Thyroid gland (tissue), 4 donors: ENCODE data around the gene PLEKHA3. TPM values are rescaled to one million over a fixed set of nuclear protein-coding genes. Genes with fewer than 3 reads are reported as not detected.

ENCODE experiments used
- DNase-seq, 2 donors: peaks; one replicate each; pipeline ENCODE4 v3.0.0-alpha.2; 2019
- H3K27ac ChIP-seq, 3 donors: fragments of 200-600 bp; sonication (generic); 1 replicate in 2 of 3; 2 replicates in 1 of 3; pipeline ENCODE4 v1.5.1; 2016 to 2019; ENCODE audit warnings: mild to moderate bottlenecking in 1 of 3, moderate library complexity in 1 of 3
- H3K27me3 ChIP-seq: fragments of 200-600 bp; sonication (generic); one replicate; pipeline ENCODE4 v1.5.1; 2019
- H3K36me3 ChIP-seq, 2 donors: fragments of 200-600 bp; sonication (generic); one replicate each; pipeline ENCODE4 v1.5.1; 2016 to 2019
- H3K4me1 ChIP-seq, 2 donors: fragments of 200-600 bp; sonication (generic); one replicate each; pipeline ENCODE4 v1.5.1; 2017 to 2019
- H3K4me3 ChIP-seq, 3 donors: fragments of 200-600 bp; sonication (generic); replicated peaks in 1 of 3; 1 replicate in 2 of 3; 2 replicates in 1 of 3; pipeline ENCODE4 v1.5.1; 2016; ENCODE audit warnings: mild to moderate bottlenecking in 1 of 3
- H3K9me3 ChIP-seq: fragments of 200-600 bp; sonication (generic); one replicate; pipeline ENCODE4 v1.5.1; 2017
- POLR2A ChIP-seq, 2 donors: fragments of 450-650 bp; IDR thresholded peaks; one replicate each; pipeline ENCODE4 v1.6.1; 2017; ENCODE audit warnings: antibody characterized with exemption in 2 of 2, mild to moderate bottlenecking in 2 of 2, moderate library complexity in 1 of 2
- WGBS, 2 donors: methylation state at CpG; one replicate each; pipeline ENCODE4 v1.1.5; 2017; 5-methylcytosine and 5-hydroxymethylcytosine counted together
- intact Hi-C: fragments of 100-400 bp; cut with DNase I; formaldehyde crosslinking; loops from one replicate; pipeline ENCODE4 v1.15.1; 2023
- total RNA-seq, 4 donors: library from RNA; depleted of rRNA; stranded (reverse); fragments of >200 nt; gene quantifications; one replicate each; pipeline ENCODE4 v1.2.3, GENCODE V29; 2016
- TF ChIP-seq, protein P1 (sequence below), 6 experiments: fragments of 200-600 bp in 3 of 6; fragments of 450-650 bp in 3 of 6; sonication (generic) in 3 of 6; IDR thresholded peaks; one replicate each; pipeline ENCODE4 v1.5.1; 2016 to 2019; ENCODE audit warnings: antibody characterized with exemption in 6 of 6, mild to moderate bottlenecking in 2 of 6, inconsistent platforms in 1 of 6, moderate library complexity in 1 of 6

The PLEKHA3 gene
- total RNA-seq, 4 donors from 2014 or later: 12.3 to 23.5 (median 15.6) TPM

DNA sequence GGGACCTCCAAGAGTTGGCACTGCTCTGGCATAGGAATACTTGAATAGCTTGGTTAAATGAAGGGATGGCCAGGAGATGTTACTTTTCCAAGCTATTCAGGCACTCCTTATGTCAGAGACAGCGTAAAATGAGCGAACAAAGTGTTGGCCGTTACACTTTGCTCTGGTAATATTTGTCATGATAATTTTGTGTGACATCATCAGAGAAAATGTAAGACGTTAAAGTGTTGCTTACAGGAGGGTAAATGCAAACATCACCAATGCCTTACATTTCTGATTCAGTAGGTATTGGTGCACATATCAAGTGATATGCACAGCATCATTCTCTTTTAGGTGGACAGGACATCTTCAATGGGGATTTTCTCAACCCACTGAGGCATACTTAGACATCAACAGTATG is 46.0 kb downstream of the PLEKHA3 start:
- TF ChIP-seq POLR2A (IDR thresholded peaks at IDR 0.05): no peak
- TF ChIP-seq, protein P1, sequence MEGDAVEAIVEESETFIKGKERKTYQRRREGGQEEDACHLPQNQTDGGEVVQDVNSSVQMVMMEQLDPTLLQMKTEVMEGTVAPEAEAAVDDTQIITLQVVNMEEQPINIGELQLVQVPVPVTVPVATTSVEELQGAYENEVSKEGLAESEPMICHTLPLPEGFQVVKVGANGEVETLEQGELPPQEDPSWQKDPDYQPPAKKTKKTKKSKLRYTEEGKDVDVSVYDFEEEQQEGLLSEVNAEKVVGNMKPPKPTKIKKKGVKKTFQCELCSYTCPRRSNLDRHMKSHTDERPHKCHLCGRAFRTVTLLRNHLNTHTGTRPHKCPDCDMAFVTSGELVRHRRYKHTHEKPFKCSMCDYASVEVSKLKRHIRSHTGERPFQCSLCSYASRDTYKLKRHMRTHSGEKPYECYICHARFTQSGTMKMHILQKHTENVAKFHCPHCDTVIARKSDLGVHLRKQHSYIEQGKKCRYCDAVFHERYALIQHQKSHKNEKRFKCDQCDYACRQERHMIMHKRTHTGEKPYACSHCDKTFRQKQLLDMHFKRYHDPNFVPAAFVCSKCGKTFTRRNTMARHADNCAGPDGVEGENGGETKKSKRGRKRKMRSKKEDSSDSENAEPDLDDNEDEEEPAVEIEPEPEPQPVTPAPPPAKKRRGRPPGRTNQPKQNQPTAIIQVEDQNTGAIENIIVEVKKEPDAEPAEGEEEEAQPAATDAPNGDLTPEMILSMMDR (IDR thresholded peaks at IDR 0.05): no peak
- no peaks in the 10 kb centered on the region for H3K27me3 ChIP-seq
- H3K27ac ChIP-seq: no peak overlapping the region
- no peak overlapping the region for H3K4me3 ChIP-seq
- peaks cover 0 to 6% of the 10 kb centered on the region in 2 donors for H3K4me1 ChIP-seq
- no peak for DNase-seq
- H3K9me3 ChIP-seq: no peaks in the 10 kb centered on the region
- H3K36me3 ChIP-seq: no peaks in the 10 kb centered on the region
- intact Hi-C loops: no loop called here
- WGBS, 2 donors: 97 to 98% methylated on average over 4 of the region's 4 CpGs

DNA sequence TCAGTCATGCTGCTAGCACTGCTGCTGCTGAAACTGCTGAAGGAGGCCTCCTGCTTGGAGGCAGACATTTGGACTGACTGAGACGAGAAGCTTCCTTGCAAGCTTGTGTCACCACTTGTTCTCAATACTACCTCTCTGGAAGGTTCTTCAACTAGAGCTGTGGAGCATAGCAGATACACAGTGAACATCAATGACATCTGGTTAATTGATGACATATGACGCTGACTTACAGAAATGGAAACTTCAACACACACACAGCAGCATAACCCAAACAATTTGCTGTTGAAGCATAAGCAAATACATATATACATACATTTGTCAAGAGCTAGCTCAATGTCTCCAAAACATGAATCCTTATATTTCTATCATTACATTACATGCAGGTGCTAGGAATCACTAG is 47.3 kb downstream of the PLEKHA3 start:
- peaks cover 2 to 4% of the 10 kb centered on the region in 2 donors for H3K36me3 ChIP-seq
- no peak overlapping the region for H3K27ac ChIP-seq
- intact Hi-C loops: no loop called here
- no peaks in the 10 kb centered on the region for H3K9me3 ChIP-seq
- no peaks in the 10 kb centered on the region for H3K27me3 ChIP-seq
- H3K4me1 ChIP-seq: peaks cover 0 to 6% of the 10 kb centered on the region in 2 donors
- no peak overlapping the region for H3K4me3 ChIP-seq
- 88 to 95% methylated on average over 2 of the region's 2 CpGs for WGBS, 2 donors
- no peak for DNase-seq
- no peak for TF ChIP-seq POLR2A (IDR thresholded peaks at IDR 0.05)
- TF ChIP-seq, protein P1 (IDR thresholded peaks at IDR 0.05): no peak

DNA sequence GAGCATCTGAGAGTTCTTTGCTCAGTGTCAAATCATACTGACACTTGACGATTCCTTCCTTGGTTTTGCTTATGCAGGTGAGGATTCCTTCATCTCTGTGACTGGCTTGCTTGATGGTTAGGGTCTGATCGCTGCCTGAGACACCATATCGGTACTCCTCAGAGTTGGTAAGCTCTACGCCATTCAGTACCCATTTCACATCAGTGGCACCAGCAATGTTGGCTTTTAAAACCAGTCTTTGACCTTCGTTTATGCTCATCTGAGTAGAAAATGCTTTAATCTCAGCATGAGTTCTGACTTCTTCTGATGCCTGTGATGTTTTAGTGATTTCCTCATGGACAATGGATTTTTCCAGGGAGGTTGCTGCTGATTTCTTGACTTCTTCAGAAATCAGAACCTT is 48.4 kb downstream of the PLEKHA3 start:
- WGBS, 2 donors: 96 to 98% methylated on average over 5 of the region's 5 CpGs
- H3K36me3 ChIP-seq: peaks cover 4 to 9% of the 10 kb centered on the region in 2 donors
- TF ChIP-seq POLR2A (IDR thresholded peaks at IDR 0.05): no peak
- TF ChIP-seq, protein P1 (IDR thresholded peaks at IDR 0.05): no peak
- H3K9me3 ChIP-seq: no peaks in the 10 kb centered on the region
- no peak for DNase-seq
- no peak overlapping the region for H3K4me3 ChIP-seq
- intact Hi-C loops: no loop called here
- no peaks in the 10 kb centered on the region for H3K27me3 ChIP-seq
- H3K27ac ChIP-seq: no peak overlapping the region
- peaks cover 0 to 5% of the 10 kb centered on the region in 2 donors for H3K4me1 ChIP-seq

DNA sequence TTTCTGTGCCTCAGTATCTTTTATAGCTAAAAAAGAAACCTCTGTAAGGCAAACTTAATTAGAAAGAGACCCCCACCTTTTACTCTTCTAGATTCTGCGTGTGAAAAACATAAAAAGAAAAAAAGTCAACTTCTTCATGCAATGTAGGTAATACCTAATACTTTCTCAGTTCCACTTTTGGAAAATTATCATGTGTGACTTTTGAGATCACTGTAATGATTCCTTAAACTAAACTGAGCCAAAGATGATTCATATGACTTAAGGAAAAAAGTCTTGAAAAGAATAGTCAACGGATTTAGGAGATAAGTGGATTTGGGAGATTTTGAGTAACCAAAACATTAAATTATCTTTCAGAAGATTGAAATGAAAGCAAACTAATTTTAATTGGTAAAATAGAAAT is 48.9 kb downstream of the PLEKHA3 start:
- Histone ChIP-seq H3K36me3 (peaks cover 7 to 9% of the 10 kb centered on the region in 2 donors), H3K4me1 (no peaks in the 10 kb centered on the region), H3K4me3 (no peak overlapping the region), H3K27me3 (no peaks in the 10 kb centered on the region), H3K27ac (no peak overlapping the region), H3K9me3 (no peaks in the 10 kb centered on the region)
- TF ChIP-seq POLR2A (IDR thresholded peaks at IDR 0.05): no peak
- TF ChIP-seq, protein P1 (IDR thresholded peaks at IDR 0.05): no peak
- 90 to 93% methylated on average over 2 of the region's 2 CpGs for WGBS, 2 donors
- intact Hi-C loops: no loop called here
- no peak for DNase-seq

GRCh38 chr2:178530131-178530530 is 49.9 kb downstream of the PLEKHA3 start:
- Histone ChIP-seq H3K4me1 (no peaks in the 10 kb centered on the region), H3K27ac (no peak overlapping the region), H3K36me3 (peaks cover 7 to 15% of the 10 kb centered on the region in 2 donors), H3K27me3 (no peaks in the 10 kb centered on the region), H3K4me3 (no peak overlapping the region), H3K9me3 (no peaks in the 10 kb centered on the region)
- WGBS, 2 donors: 92 to 93% methylated on average over 2 of the region's 2 CpGs
- intact Hi-C loops: no loop called here
- DNase-seq: no peak
- TF ChIP-seq, protein P1 (IDR thresholded peaks at IDR 0.05): no peak
- no peak for TF ChIP-seq POLR2A (IDR thresholded peaks at IDR 0.05)
